HEK293 (cell line): Measurements from ENCODE around the gene ADO.

ENCODE experiments used
- REST ChIP-seq: fragments of 450-650 bp; formaldehyde crosslinking; IDR thresholded peaks from 2 replicates; pipeline ENCODE4 v1.5.1; 2016; ENCODE audit warnings: missing biosample characterization, missing genetic modification characterization
- ZFHX2 ChIP-seq: fragments of 450-650 bp; formaldehyde crosslinking; conservative IDR thresholded peaks from 2 replicates; pipeline ENCODE4 v1.5.1; 2016; ENCODE audit warnings: missing biosample characterization, missing genetic modification characterization
- ZNF426 ChIP-seq: fragments of 450-650 bp; formaldehyde crosslinking; IDR thresholded peaks from 2 replicates; pipeline ENCODE4 v1.5.1; 2017; ENCODE audit warnings: missing biosample characterization, missing genetic modification characterization, mild to moderate bottlenecking, inconsistent platforms, moderate library complexity
- TF ChIP-seq, protein P1 (sequence below): fragments of 450-650 bp; formaldehyde crosslinking; IDR thresholded peaks from 2 replicates; pipeline ENCODE4 v1.5.1; 2016; ENCODE audit warnings: missing biosample characterization, missing genetic modification characterization
- TF ChIP-seq, protein P2 (sequence below): fragments of 450-650 bp; IDR thresholded peaks from 2 replicates; pipeline ENCODE4 v1.5.1; 2018; ENCODE audit warnings: missing biosample characterization, mild to moderate bottlenecking, missing genetic modification characterization
- TF ChIP-seq, protein P3 (sequence below): fragments of 450-650 bp; formaldehyde crosslinking; IDR thresholded peaks from 2 replicates; pipeline ENCODE4 v1.5.1; 2016; ENCODE audit warnings: missing biosample characterization, missing genetic modification characterization
- TF ChIP-seq, protein P4 (sequence below): fragments of 450-650 bp; formaldehyde crosslinking; IDR thresholded peaks from 2 replicates; pipeline ENCODE4 v1.5.1; 2016; ENCODE audit warnings: missing biosample characterization, missing genetic modification characterization

GRCh38 chr10:62795100-62795499 lies 9.4 kb upstream of the ADO start:
- no peak for TF ChIP-seq REST (tag by site-specific recombination)
- no peak for TF ChIP-seq ZFHX2
- TF ChIP-seq, protein P1, sequence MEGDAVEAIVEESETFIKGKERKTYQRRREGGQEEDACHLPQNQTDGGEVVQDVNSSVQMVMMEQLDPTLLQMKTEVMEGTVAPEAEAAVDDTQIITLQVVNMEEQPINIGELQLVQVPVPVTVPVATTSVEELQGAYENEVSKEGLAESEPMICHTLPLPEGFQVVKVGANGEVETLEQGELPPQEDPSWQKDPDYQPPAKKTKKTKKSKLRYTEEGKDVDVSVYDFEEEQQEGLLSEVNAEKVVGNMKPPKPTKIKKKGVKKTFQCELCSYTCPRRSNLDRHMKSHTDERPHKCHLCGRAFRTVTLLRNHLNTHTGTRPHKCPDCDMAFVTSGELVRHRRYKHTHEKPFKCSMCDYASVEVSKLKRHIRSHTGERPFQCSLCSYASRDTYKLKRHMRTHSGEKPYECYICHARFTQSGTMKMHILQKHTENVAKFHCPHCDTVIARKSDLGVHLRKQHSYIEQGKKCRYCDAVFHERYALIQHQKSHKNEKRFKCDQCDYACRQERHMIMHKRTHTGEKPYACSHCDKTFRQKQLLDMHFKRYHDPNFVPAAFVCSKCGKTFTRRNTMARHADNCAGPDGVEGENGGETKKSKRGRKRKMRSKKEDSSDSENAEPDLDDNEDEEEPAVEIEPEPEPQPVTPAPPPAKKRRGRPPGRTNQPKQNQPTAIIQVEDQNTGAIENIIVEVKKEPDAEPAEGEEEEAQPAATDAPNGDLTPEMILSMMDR (tag by site-specific recombination): no peak
- TF ChIP-seq ZNF426: no peak
- TF ChIP-seq, protein P2, sequence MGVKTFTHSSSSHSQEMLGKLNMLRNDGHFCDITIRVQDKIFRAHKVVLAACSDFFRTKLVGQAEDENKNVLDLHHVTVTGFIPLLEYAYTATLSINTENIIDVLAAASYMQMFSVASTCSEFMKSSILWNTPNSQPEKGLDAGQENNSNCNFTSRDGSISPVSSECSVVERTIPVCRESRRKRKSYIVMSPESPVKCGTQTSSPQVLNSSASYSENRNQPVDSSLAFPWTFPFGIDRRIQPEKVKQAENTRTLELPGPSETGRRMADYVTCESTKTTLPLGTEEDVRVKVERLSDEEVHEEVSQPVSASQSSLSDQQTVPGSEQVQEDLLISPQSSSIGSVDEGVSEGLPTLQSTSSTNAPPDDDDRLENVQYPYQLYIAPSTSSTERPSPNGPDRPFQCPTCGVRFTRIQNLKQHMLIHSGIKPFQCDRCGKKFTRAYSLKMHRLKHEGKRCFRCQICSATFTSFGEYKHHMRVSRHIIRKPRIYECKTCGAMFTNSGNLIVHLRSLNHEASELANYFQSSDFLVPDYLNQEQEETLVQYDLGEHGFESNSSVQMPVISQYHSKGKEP: no peak
- TF ChIP-seq, protein P3, sequence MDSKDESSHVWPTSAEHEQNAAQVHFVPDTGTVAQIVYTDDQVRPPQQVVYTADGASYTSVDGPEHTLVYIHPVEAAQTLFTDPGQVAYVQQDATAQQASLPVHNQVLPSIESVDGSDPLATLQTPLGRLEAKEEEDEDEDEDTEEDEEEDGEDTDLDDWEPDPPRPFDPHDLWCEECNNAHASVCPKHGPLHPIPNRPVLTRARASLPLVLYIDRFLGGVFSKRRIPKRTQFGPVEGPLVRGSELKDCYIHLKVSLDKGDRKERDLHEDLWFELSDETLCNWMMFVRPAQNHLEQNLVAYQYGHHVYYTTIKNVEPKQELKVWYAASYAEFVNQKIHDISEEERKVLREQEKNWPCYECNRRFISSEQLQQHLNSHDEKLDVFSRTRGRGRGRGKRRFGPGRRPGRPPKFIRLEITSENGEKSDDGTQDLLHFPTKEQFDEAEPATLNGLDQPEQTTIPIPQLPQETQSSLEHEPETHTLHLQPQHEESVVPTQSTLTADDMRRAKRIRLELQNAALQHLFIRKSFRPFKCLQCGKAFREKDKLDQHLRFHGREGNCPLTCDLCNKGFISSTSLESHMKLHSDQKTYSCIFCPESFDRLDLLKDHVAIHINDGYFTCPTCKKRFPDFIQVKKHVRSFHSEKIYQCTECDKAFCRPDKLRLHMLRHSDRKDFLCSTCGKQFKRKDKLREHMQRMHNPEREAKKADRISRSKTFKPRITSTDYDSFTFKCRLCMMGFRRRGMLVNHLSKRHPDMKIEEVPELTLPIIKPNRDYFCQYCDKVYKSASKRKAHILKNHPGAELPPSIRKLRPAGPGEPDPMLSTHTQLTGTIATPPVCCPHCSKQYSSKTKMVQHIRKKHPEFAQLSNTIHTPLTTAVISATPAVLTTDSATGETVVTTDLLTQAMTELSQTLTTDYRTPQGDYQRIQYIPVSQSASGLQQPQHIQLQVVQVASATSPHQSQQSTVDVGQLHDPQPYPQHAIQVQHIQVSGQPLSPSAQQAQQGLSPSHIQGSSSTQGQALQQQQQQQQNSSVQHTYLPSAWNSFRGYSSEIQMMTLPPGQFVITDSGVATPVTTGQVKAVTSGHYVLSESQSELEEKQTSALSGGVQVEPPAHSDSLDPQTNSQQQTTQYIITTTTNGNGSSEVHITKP: no peak
- TF ChIP-seq, protein P4, sequence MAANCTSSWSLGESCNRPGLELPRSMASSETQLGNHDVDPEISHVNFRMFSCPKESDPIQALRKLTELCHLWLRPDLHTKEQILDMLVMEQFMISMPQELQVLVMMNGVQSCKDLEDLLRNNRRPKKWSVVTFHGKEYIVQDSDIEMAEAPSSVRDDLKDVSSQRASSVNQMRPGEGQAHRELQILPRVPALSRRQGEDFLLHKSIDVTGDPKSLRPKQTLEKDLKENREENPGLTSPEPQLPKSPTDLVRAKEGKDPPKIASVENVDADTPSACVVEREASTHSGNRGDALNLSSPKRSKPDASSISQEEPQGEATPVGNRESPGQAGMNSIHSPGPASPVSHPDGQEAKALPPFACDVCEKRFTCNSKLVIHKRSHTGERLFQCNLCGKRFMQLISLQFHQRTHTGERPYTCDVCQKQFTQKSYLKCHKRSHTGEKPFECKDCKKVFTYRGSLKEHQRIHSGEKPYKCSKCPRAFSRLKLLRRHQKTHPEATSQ (tag by site-specific recombination): no peak
